ENCODE measurements around the gene NTN1. TPM values are rescaled to one million over a fixed set of nuclear protein-coding genes. Genes with fewer than 3 reads are reported as not detected.

The NTN1 gene
- polyA plus RNA-seq, 1 experiment = 0.06 TPM

- Histone ChIP-seq H3K4me3 (ENCODE audit: low read depth, low read length) (no peak overlapping the region), H3K36me3 (ENCODE audit: control insufficient read depth, insufficient read depth, low read length) (no peaks in the 10 kb centered on the region), H3K27me3 (ENCODE audit: control insufficient read depth, insufficient read depth, low read length) (no peaks in the 10 kb centered on the region)
- no peak for DNase-seq (ENCODE audit: low read depth)
- POLR2A ChIA-PET = no interaction called here
- no peak for TF ChIP-seq CTCF (IDR thresholded peaks at IDR 0.05; ENCODE audit: insufficient read depth, low read depth, low read length)
- CTCF ChIA-PET = interaction anchor here (0.8 kb wide), 1 partner anchor 9 kb away, joined by 3 read pairs; no protein-coding TSS in a partner anchor
Measured at GRCh38 chr17:9229160-9229825, 208.0 kb downstream of the NTN1 start.

GRCh38 chr17:9229826-9230201 lies 208.5 kb downstream of the NTN1 start:
- ChIA-PET CTCF (interaction anchor here (1.3 kb wide), 1 partner anchor 13 kb away, joined by 3 read pairs; no protein-coding TSS in a partner anchor), POLR2A (no interaction called here)
- DNase-seq (ENCODE audit: low read depth) = no peak
- H3K36me3 ChIP-seq (ENCODE audit: control insufficient read depth, insufficient read depth, low read length) = no peaks in the 10 kb centered on the region
- no peak for TF ChIP-seq CTCF (IDR thresholded peaks at IDR 0.05; ENCODE audit: insufficient read depth, low read depth, low read length)
- H3K4me3 ChIP-seq (ENCODE audit: low read depth, low read length) = no peak overlapping the region
- H3K27me3 ChIP-seq (ENCODE audit: control insufficient read depth, insufficient read depth, low read length) = no peaks in the 10 kb centered on the region

- no peak for TF ChIP-seq CTCF (IDR thresholded peaks at IDR 0.05; ENCODE audit: insufficient read depth, low read depth, low read length)
- CTCF ChIA-PET = interaction anchor here (1.3 kb wide), 1 partner anchor 13 kb away, joined by 3 read pairs; no protein-coding TSS in a partner anchor
- no peaks in the 10 kb centered on the region for H3K36me3 ChIP-seq (ENCODE audit: control insufficient read depth, insufficient read depth, low read length)
- H3K27me3 ChIP-seq (ENCODE audit: control insufficient read depth, insufficient read depth, low read length) = no peaks in the 10 kb centered on the region
- DNase-seq (ENCODE audit: low read depth) = no peak
- POLR2A ChIA-PET = interaction anchor here (0.6 kb wide), 1 partner anchor 206 kb away, joined by 4 read pairs; no protein-coding TSS in a partner anchor
- no peak overlapping the region for H3K4me3 ChIP-seq (ENCODE audit: low read depth, low read length)
Measured at GRCh38 chr17:9230346-9230745, 209.0 kb downstream of the NTN1 start.

- ChIA-PET POLR2A (interaction anchor here (0.6 kb wide), 1 partner anchor 207 kb away, joined by 4 read pairs; no protein-coding TSS in a partner anchor), CTCF (interaction anchor here (1.3 kb wide), 1 partner anchor 14 kb away, joined by 3 read pairs; no protein-coding TSS in a partner anchor)
- Histone ChIP-seq H3K36me3 (ENCODE audit: control insufficient read depth, insufficient read depth, low read length) (no peaks in the 10 kb centered on the region), H3K4me3 (ENCODE audit: low read depth, low read length) (no peak overlapping the region), H3K27me3 (ENCODE audit: control insufficient read depth, insufficient read depth, low read length) (no peaks in the 10 kb centered on the region)
- no peak for DNase-seq (ENCODE audit: low read depth)
- TF ChIP-seq CTCF (IDR thresholded peaks at IDR 0.05; ENCODE audit: insufficient read depth, low read depth, low read length) = no peak
Measured at GRCh38 chr17:9230861-9231260, 209.6 kb downstream of the NTN1 start.

GRCh38 chr17:9231449-9232154 lies 210.3 kb downstream of the NTN1 start:
- Histone ChIP-seq H3K4me3 (ENCODE audit: low read depth, low read length) (no peak overlapping the region), H3K36me3 (ENCODE audit: control insufficient read depth, insufficient read depth, low read length) (no peaks in the 10 kb centered on the region), H3K27me3 (ENCODE audit: control insufficient read depth, insufficient read depth, low read length) (no peaks in the 10 kb centered on the region)
- CTCF ChIA-PET = no interaction called here
- POLR2A ChIA-PET = no interaction called here
- no peak for TF ChIP-seq CTCF (IDR thresholded peaks at IDR 0.05; ENCODE audit: insufficient read depth, low read depth, low read length)
- no peak for DNase-seq (ENCODE audit: low read depth)

Data from BJ (cell line).